Measurements from ENCODE around the gene APOBEC3C. TPM values are rescaled to one million over a fixed set of nuclear protein-coding genes. Genes with fewer than 3 reads are reported as not detected.

The APOBEC3C gene
- polyA plus RNA-seq, 1 of the 3 experiments (the other 2 are of a cell fraction), result 11.7 TPM

DNA sequence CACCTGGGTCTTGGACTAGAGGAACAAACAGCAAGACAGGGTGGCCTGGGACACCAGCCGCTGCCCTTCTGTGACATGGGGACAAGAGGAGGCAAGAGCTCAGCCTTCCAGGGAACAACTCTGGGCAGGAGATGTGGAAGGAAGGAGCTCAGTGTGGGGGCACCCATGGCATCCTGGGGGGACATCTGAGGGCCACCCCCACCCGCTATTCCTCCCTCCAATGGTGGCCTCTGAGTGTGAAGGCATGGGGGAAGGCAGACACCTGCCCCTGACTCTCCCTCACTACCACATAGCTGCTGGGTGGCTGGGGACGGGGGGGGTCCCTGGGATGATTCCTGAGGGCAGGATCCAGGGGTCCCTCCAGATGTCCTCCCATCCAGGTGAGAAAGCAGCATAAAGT lies 27.4 kb upstream of the APOBEC3C start:
- Histone ChIP-seq H3K9me3 (no peaks in the 10 kb centered on the region), H3K4me3 (ENCODE audit: low read depth in 2 of 2, low read length in 1 of 2) (no peak overlapping the region), H3F3A (replicated peaks; ENCODE audit: insufficient read depth) (no peaks in the 10 kb centered on the region), H4K20me1 (ENCODE audit: insufficient read depth) (no peaks in the 10 kb centered on the region), H3K9ac (no peak overlapping the region), H3K36me3 (replicated peaks in 1 of 2; ENCODE audit: control insufficient read depth in 1 of 2, insufficient read depth in 2 of 2, low read length in 1 of 2) (no peaks in the 10 kb centered on the region), H3K9me2 (no peaks in the 10 kb centered on the region), H3K27me3 (ENCODE audit: insufficient read depth) (no peaks in the 10 kb centered on the region), H2AFZ (ENCODE audit: low read depth) (no peak overlapping the region), H3K27ac (ENCODE audit: low read depth in 2 of 2, low read length in 1 of 2) (no peak overlapping the region), H3K4me2 (no peak overlapping the region), H3K4me1 (ENCODE audit: control insufficient read depth in 1 of 2, insufficient read depth in 2 of 2, low read depth in 1 of 2, low read length in 1 of 2) (no peaks in the 10 kb centered on the region), H3K79me2 (ENCODE audit: insufficient read depth) (no peaks in the 10 kb centered on the region)
- no CpG with 5 or more reads among the region's 3 CpGs for WGBS (ENCODE audit: low lambda C conversion rate)
- TF ChIP-seq NFIC (IDR thresholded peaks at IDR 0.05; ENCODE audit: borderline replicate concordance) (no peak), POLR2AphosphoS5 (IDR thresholded peaks at IDR 0.05; ENCODE audit: low read depth, low read length) (no peak), SIN3A (IDR thresholded peaks at IDR 0.05; ENCODE audit: borderline replicate concordance, low read depth, low read length) (no peak), RXRA (IDR thresholded peaks at IDR 0.05; ENCODE audit: borderline replicate concordance, low read depth) (no peak), RCOR1 (IDR thresholded peaks at IDR 0.05; ENCODE audit: low read length) (no peak), TEAD4 (IDR thresholded peaks at IDR 0.05; ENCODE audit: borderline replicate concordance, insufficient read depth) (no peak), ZBTB33 (IDR thresholded peaks at IDR 0.05; ENCODE audit: borderline replicate concordance, low read depth) (no peak), SMC3 (IDR thresholded peaks at IDR 0.05; ENCODE audit: low read depth, low read length) (no peak), GATA2 (CRISPR knock-in tag; IDR thresholded peaks at IDR 0.05) (no peak), GABPA (IDR thresholded peaks at IDR 0.05; ENCODE audit: low read depth) (no peak), MEF2A (IDR thresholded peaks at IDR 0.05; ENCODE audit: borderline replicate concordance, low read depth) (no peak), TAF1 (IDR thresholded peaks at IDR 0.05; ENCODE audit: borderline replicate concordance, low read depth, low read length) (no peak), FOXJ3 (CRISPR knock-in tag; IDR thresholded peaks at IDR 0.05) (no peak), RAD21 (IDR thresholded peaks at IDR 0.05; ENCODE audit: low read length) (no peak), RFX5 (IDR thresholded peaks at IDR 0.05; ENCODE audit: low read length) (no peak), YY1 (IDR thresholded peaks at IDR 0.05; ENCODE audit: low read depth) (no peak), MXI1 (IDR thresholded peaks at IDR 0.05; ENCODE audit: low read depth, low read length) (no peak)
- TF ChIP-seq, protein P1, sequence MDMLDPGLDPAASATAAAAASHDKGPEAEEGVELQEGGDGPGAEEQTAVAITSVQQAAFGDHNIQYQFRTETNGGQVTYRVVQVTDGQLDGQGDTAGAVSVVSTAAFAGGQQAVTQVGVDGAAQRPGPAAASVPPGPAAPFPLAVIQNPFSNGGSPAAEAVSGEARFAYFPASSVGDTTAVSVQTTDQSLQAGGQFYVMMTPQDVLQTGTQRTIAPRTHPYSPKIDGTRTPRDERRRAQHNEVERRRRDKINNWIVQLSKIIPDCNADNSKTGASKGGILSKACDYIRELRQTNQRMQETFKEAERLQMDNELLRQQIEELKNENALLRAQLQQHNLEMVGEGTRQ (IDR thresholded peaks at IDR 0.05; ENCODE audit: borderline replicate concordance, low read depth, low read length), result no peak
- POLR2A ChIA-PET, result no interaction called here
- CTCF ChIA-PET, result no interaction called here
- no peak for DNase-seq
